Omental fat pad (tissue), 4 donors: ENCODE data around the gene SLC26A9. TPM values are rescaled to one million over a fixed set of nuclear protein-coding genes. Genes with fewer than 3 reads are reported as not detected.

Experiments used
- ATAC-seq: fragments of 150-250 bp; one replicate; pipeline ENCODE4 v1.9.1; 2016; ENCODE audit warnings: mild to moderate bottlenecking, moderate library complexity; ENCODE audit not compliant: low FRiP score
- DNase-seq: peaks from one replicate; pipeline ENCODE4 v3.0.0-alpha.2; 2019; ENCODE audit warnings: low spot score
- CTCF ChIP-seq, 3 donors: fragments of 450-650 bp; IDR thresholded peaks; one replicate each; pipeline ENCODE4 v1.5.1; 2016 to 2017; ENCODE audit warnings: antibody characterized with exemption in 3 of 3, mild to moderate bottlenecking in 3 of 3, moderate library complexity in 2 of 3
- total RNA-seq, 4 donors: library from RNA; depleted of rRNA; stranded (reverse); fragments of >200 nt; gene quantifications; one replicate each; pipeline ENCODE4 v1.1.0, GENCODE V29; 2016

SLC26A9 gene
- total RNA-seq, 4 donors from 2014 or later: 0.24 to 0.37 TPM; not detected in 2

- ATAC-seq (no peak), DNase-seq (no peak)
- TF ChIP-seq CTCF (IDR thresholded peaks at IDR 0.05): no peak
These were observed 2.5 kb downstream of the SLC26A9 start for GRCh38 chr1:205940710-205941109.

- ATAC-seq: no peak
These were observed 3.4 kb downstream of the SLC26A9 start for GRCh38 chr1:205939690-205940330.

GRCh38 chr1:205938682-205939081, 4.6 kb downstream of the SLC26A9 start:
- DNase-seq (no peak), ATAC-seq (no peak)
- TF ChIP-seq CTCF (IDR thresholded peaks at IDR 0.05): no peak

More at GRCh38 chr1:205939690-205940330, 3.4 kb downstream of the SLC26A9 start:
- no peak for DNase-seq
- TF ChIP-seq CTCF (IDR thresholded peaks at IDR 0.05): no peak

GRCh38 chr1:205936846-205937586, 6.2 kb downstream of the SLC26A9 start:
- no peak for TF ChIP-seq CTCF (IDR thresholded peaks at IDR 0.05)
- ATAC-seq (peak; percentile 27), DNase-seq (no peak)

GRCh38 chr1:205936311-205936710, 6.9 kb downstream of the SLC26A9 start:
- DNase-seq (no peak), ATAC-seq (peak; percentile 73)
- TF ChIP-seq CTCF (IDR thresholded peaks at IDR 0.05): no peak

GRCh38 chr1:205935869-205936268, 7.4 kb downstream of the SLC26A9 start:
- peak; percentile 65 for ATAC-seq
- DNase-seq: no peak
- no peak for TF ChIP-seq CTCF (IDR thresholded peaks at IDR 0.05)

- ATAC-seq (no peak), DNase-seq (no peak)
- no peak for TF ChIP-seq CTCF (IDR thresholded peaks at IDR 0.05)
These were observed 8.5 kb downstream of the SLC26A9 start for GRCh38 chr1:205934788-205935187.
